ENCODE measurements around the gene NFIA. TPM values are rescaled to one million over a fixed set of nuclear protein-coding genes. Genes with fewer than 3 reads are reported as not detected.

Gene NFIA
- total and polyA plus RNA-seq, 2 of the 13 experiments (the other 11 are each of a cell fraction or from before 2014, with no cell fraction given) = 14.7 to 28.5 TPM

- TF ChIP-seq SNAPC4 (CRISPR knock-in tag; IDR thresholded peaks at IDR 0.05) (no peak), ZFP82 (CRISPR knock-in tag; IDR thresholded peaks at IDR 0.05; ENCODE audit: borderline replicate concordance) (no peak), PLSCR1 (CRISPR knock-in tag; IDR thresholded peaks at IDR 0.05; ENCODE audit: borderline replicate concordance) (no peak), AHR (CRISPR knock-in tag; IDR thresholded peaks at IDR 0.05) (peak; percentile 85; the same call in 1 of the 2 replicates), ZNF225 (CRISPR knock-in tag; IDR thresholded peaks at IDR 0.05) (no peak), ZNF441 (CRISPR knock-in tag; IDR thresholded peaks at IDR 0.05; ENCODE audit: borderline replicate concordance) (no peak; the same call in 1 of the 2 replicates), LRRFIP1 (CRISPR knock-in tag; conservative IDR thresholded peaks at IDR 0.05) (no peak), ZBTB7A (CRISPR knock-in tag; IDR thresholded peaks at IDR 0.05) (peak; percentile 71; the same call in 1 of the 2 replicates), KDM4B (CRISPR knock-in tag; IDR thresholded peaks at IDR 0.05) (peak; percentile 69), ARNT (IDR thresholded peaks at IDR 0.05) (no peak), GFI1 (CRISPR knock-in tag; IDR thresholded peaks at IDR 0.05; ENCODE audit: borderline replicate concordance) (no peak), PCBP2 (optimal IDR thresholded peaks at IDR 0.05; ENCODE audit: low read depth, low read length, poor library complexity, severe bottlenecking) (no peak), ZSCAN20 (CRISPR knock-in tag; IDR thresholded peaks at IDR 0.05; ENCODE audit: borderline replicate concordance) (no peak), ZNF564 (CRISPR knock-in tag; IDR thresholded peaks at IDR 0.05) (no peak)
- TF ChIP-seq, protein P1, sequence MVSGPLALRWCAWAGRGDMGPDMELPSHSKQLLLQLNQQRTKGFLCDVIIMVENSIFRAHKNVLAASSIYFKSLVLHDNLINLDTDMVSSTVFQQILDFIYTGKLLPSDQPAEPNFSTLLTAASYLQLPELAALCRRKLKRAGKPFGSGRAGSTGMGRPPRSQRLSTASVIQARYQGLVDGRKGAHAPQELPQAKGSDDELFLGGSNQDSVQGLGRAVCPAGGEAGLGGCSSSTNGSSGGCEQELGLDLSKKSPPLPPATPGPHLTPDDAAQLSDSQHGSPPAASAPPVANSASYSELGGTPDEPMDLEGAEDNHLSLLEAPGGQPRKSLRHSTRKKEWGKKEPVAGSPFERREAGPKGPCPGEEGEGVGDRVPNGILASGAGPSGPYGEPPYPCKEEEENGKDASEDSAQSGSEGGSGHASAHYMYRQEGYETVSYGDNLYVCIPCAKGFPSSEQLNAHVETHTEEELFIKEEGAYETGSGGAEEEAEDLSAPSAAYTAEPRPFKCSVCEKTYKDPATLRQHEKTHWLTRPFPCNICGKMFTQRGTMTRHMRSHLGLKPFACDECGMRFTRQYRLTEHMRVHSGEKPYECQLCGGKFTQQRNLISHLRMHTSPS (CRISPR knock-in tag; IDR thresholded peaks at IDR 0.05; ENCODE audit: low read depth) = no peak
- TF ChIP-seq, protein P2, sequence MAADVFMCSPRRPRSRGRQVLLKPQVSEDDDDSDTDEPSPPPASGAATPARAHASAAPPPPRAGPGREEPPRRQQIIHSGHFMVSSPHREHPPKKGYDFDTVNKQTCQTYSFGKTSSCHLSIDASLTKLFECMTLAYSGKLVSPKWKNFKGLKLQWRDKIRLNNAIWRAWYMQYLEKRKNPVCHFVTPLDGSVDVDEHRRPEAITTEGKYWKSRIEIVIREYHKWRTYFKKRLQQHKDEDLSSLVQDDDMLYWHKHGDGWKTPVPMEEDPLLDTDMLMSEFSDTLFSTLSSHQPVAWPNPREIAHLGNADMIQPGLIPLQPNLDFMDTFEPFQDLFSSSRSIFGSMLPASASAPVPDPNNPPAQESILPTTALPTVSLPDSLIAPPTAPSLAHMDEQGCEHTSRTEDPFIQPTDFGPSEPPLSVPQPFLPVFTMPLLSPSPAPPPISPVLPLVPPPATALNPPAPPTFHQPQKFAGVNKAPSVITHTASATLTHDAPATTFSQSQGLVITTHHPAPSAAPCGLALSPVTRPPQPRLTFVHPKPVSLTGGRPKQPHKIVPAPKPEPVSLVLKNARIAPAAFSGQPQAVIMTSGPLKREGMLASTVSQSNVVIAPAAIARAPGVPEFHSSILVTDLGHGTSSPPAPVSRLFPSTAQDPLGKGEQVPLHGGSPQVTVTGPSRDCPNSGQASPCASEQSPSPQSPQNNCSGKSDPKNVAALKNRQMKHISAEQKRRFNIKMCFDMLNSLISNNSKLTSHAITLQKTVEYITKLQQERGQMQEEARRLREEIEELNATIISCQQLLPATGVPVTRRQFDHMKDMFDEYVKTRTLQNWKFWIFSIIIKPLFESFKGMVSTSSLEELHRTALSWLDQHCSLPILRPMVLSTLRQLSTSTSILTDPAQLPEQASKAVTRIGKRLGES (CRISPR knock-in tag; IDR thresholded peaks at IDR 0.05; ENCODE audit: borderline replicate concordance) = no peak
Observed at GRCh38 chr1:61049850-61050540, 32.4 kb upstream of the NFIA start (continued).
